Measurements from ENCODE around the gene RNU6-8.

The RNU6-8 gene

GRCh38 chr14:32166029-32166428, 37.0 kb downstream of the RNU6-8 start:
- TF ChIP-seq ZNF565 (CRISPR knock-in tag; conservative IDR thresholded peaks at IDR 0.05; ENCODE audit: low read depth): no peak
- TF ChIP-seq TSHZ2 (CRISPR knock-in tag; IDR thresholded peaks at IDR 0.05): no peak
- no peak for TF ChIP-seq RARB (CRISPR knock-in tag; IDR thresholded peaks at IDR 0.05)
- no peak for TF ChIP-seq TOX (CRISPR knock-in tag; IDR thresholded peaks at IDR 0.05; ENCODE audit: borderline replicate concordance)
- no peak for TF ChIP-seq TCF4 (CRISPR knock-in tag; IDR thresholded peaks at IDR 0.05; ENCODE audit: borderline replicate concordance)
- no peak for TF ChIP-seq OSR1 (CRISPR knock-in tag; IDR thresholded peaks at IDR 0.05)
- no peak for TF ChIP-seq CREB5 (CRISPR knock-in tag; IDR thresholded peaks at IDR 0.05; ENCODE audit: low read depth)
- no peak for TF ChIP-seq POU6F1 (CRISPR knock-in tag; IDR thresholded peaks at IDR 0.05; ENCODE audit: borderline replicate concordance, low read depth)
- no peak for TF ChIP-seq SNAI2 (CRISPR knock-in tag; IDR thresholded peaks at IDR 0.05)
- TF ChIP-seq BACH2 (CRISPR knock-in tag; IDR thresholded peaks at IDR 0.05; ENCODE audit: borderline replicate concordance): no peak
- TF ChIP-seq ZNF70 (CRISPR knock-in tag; IDR thresholded peaks at IDR 0.05): no peak
- no peak for TF ChIP-seq GLIS3 (CRISPR knock-in tag; IDR thresholded peaks at IDR 0.05)
- no peak for TF ChIP-seq CSRNP3 (CRISPR knock-in tag; IDR thresholded peaks at IDR 0.05)
- no peak for TF ChIP-seq ZC3H10 (CRISPR knock-in tag; IDR thresholded peaks at IDR 0.05)
- TF ChIP-seq ARNTL (CRISPR knock-in tag; IDR thresholded peaks at IDR 0.05; ENCODE audit: borderline replicate concordance, low read depth): no peak
- no peak for ATAC-seq

Measured in SK-N-SH treated with all-trans-retinoic acid at 6 μM for 48 hours (cell line).